ENCODE results near the gene CPEB4.

GRCh38 chr5:173916233-173916632 is 28.1 kb downstream of the CPEB4 start:
- TF ChIP-seq POLR2A (IDR thresholded peaks at IDR 0.05) (no peak), CTCF (IDR thresholded peaks at IDR 0.05) (no peak), POLR2AphosphoS5 (IDR thresholded peaks at IDR 0.05) (no peak)

All from prostate gland (tissue), 2 donors.